LNCAP (cell line): Measurements from ENCODE around the gene KBTBD13.
A peak's percentile ranks its signal among the peaks of the same experiment; 100 is the strongest.

Source experiments
- CTCF ChIP-seq: fragments of 450-650 bp; IDR thresholded peaks from 2 replicates; pipeline ENCODE4 v1.5.1; 2017; ENCODE audit warnings: mild to moderate bottlenecking

KBTBD13 gene

GRCh38 chr15:65097651-65098263, 21.2 kb downstream of the KBTBD13 start:
- TF ChIP-seq CTCF = no peak

GRCh38 chr15:65099336-65099735, 22.8 kb downstream of the KBTBD13 start:
- TF ChIP-seq CTCF = no peak

- TF ChIP-seq CTCF = no peak
Measured at GRCh38 chr15:65100442-65100841, 23.9 kb downstream of the KBTBD13 start.

- TF ChIP-seq CTCF = peak; percentile 89
Measured at GRCh38 chr15:65101411-65101890, 24.9 kb downstream of the KBTBD13 start.

- peak; percentile 34; the same call in 1 of the 2 replicates for TF ChIP-seq CTCF
Measured at GRCh38 chr15:65101891-65102708, 25.6 kb downstream of the KBTBD13 start.

GRCh38 chr15:65102912-65103311, 26.4 kb downstream of the KBTBD13 start:
- TF ChIP-seq CTCF = no peak

- no peak for TF ChIP-seq CTCF
Measured at GRCh38 chr15:65105038-65105437, 28.5 kb downstream of the KBTBD13 start.
